ENCODE results near the gene KXD1. TPM values are rescaled to one million over a fixed set of nuclear protein-coding genes. Genes with fewer than 3 reads are reported as not detected.

Gene KXD1
- total and polyA plus RNA-seq, 4 donors = 51.3 to 117 (median 74.8) TPM

DNA sequence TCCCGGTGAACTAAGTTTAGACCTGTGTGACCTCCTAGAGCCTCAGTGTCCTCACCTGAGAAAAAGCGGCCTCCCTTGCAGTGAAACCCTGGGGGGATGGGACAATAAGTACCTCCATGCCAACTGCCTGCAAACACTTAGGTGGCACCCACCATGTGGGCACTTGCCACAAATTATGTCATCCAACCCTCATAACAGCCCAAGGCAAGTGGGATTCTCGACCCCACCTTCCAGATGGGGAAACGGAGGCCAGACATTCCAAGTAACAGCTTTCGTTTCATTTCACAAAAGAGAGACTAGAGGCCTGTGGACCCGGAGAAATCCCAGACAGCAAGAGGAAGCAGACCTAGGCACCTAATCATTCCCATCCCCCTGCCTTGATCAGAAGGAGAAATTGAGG is 37.8 kb downstream of the KXD1 start:
- WGBS, 2 donors = 73 to 79% methylated on average over 6 of the region's 6 CpGs
- Histone ChIP-seq H3K27ac (ENCODE audit: low read depth in 1 of 2, low read length in 1 of 2) (no peak overlapping the region), H3K27me3 (ENCODE audit: control insufficient read depth in 3 of 3, insufficient read depth in 3 of 3, low read length in 2 of 3) (peaks cover 0 to 20% (median 20%) of the 10 kb centered on the region in 3 donors), H3K36me3 (ENCODE audit: control insufficient read depth in 4 of 4, insufficient read depth in 4 of 4, low read length in 4 of 4) (peaks cover 0 to 7% (median 5%) of the 10 kb centered on the region in 4 donors), H3K9me3 (ENCODE audit: control insufficient read depth in 4 of 4, insufficient read depth in 3 of 4, low read length in 3 of 4) (peaks cover 0 to 1% (median 0%) of the 10 kb centered on the region in 4 donors), H3K4me3 (no peak overlapping the region), H3K9ac (ENCODE audit: insufficient read depth in 1 of 2, low read length in 2 of 2) (no peak overlapping the region), H3K4me1 (ENCODE audit: control insufficient read depth in 5 of 5, insufficient read depth in 5 of 5, low read length in 5 of 5) (peaks cover 0 to 10% (median 3%) of the 10 kb centered on the region in 5 donors)
- ATAC-seq (ENCODE audit: insufficient read depth, low FRiP score) (no peak), DNase-seq (no peak)
- TF ChIP-seq, protein P1, sequence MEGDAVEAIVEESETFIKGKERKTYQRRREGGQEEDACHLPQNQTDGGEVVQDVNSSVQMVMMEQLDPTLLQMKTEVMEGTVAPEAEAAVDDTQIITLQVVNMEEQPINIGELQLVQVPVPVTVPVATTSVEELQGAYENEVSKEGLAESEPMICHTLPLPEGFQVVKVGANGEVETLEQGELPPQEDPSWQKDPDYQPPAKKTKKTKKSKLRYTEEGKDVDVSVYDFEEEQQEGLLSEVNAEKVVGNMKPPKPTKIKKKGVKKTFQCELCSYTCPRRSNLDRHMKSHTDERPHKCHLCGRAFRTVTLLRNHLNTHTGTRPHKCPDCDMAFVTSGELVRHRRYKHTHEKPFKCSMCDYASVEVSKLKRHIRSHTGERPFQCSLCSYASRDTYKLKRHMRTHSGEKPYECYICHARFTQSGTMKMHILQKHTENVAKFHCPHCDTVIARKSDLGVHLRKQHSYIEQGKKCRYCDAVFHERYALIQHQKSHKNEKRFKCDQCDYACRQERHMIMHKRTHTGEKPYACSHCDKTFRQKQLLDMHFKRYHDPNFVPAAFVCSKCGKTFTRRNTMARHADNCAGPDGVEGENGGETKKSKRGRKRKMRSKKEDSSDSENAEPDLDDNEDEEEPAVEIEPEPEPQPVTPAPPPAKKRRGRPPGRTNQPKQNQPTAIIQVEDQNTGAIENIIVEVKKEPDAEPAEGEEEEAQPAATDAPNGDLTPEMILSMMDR (IDR thresholded peaks at IDR 0.05; ENCODE audit: control extremely low read depth, extremely low read depth) = no peak

DNA sequence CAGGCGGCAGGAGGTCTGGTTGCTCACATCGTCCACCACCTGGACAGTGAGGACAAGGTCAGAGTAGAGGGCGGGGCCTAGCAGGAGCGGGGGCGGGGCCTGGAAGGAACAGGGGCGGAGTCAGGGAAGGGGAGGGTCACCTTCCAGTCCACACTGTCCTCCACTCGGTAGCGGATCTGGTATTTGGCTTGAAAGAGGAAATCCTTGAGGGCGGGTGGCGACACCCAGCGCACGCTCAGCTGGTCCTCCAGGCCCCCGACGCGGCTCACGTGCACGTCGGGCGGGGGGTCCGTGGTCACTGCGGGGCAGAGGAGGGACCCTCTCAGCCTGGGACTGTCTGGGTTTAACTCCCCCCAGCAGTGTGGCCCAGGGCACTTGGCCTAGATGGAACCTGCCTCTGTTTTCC is 39.1 kb downstream of the KXD1 start:
- 16 to 24% methylated on average over 21 of the region's 21 CpGs for WGBS, 2 donors
- Histone ChIP-seq H3K9me3 (ENCODE audit: control insufficient read depth in 4 of 4, insufficient read depth in 3 of 4, low read length in 3 of 4) (peaks cover 0 to 1% (median 0%) of the 10 kb centered on the region in 4 donors), H3K4me1 (ENCODE audit: control insufficient read depth in 5 of 5, insufficient read depth in 5 of 5, low read length in 5 of 5) (peaks cover 0 to 10% (median 2%) of the 10 kb centered on the region in 5 donors), H3K27me3 (ENCODE audit: control insufficient read depth in 3 of 3, insufficient read depth in 3 of 3, low read length in 2 of 3) (peaks cover 0 to 20% (median 20%) of the 10 kb centered on the region in 3 donors), H3K9ac (ENCODE audit: insufficient read depth in 1 of 2, low read length in 2 of 2) (no peak overlapping the region), H3K4me3 (no peak overlapping the region), H3K36me3 (ENCODE audit: control insufficient read depth in 4 of 4, insufficient read depth in 4 of 4, low read length in 4 of 4) (peaks cover 0 to 2% (median 0%) of the 10 kb centered on the region in 4 donors), H3K27ac (ENCODE audit: low read depth in 1 of 2, low read length in 1 of 2) (no peak overlapping the region)
- ATAC-seq (ENCODE audit: insufficient read depth, low FRiP score) (no peak), DNase-seq (peak in 2 of 3 donors; percentile 40 to 49)
- TF ChIP-seq, protein P1 (IDR thresholded peaks at IDR 0.05; ENCODE audit: control extremely low read depth, extremely low read depth) = no peak

DNA sequence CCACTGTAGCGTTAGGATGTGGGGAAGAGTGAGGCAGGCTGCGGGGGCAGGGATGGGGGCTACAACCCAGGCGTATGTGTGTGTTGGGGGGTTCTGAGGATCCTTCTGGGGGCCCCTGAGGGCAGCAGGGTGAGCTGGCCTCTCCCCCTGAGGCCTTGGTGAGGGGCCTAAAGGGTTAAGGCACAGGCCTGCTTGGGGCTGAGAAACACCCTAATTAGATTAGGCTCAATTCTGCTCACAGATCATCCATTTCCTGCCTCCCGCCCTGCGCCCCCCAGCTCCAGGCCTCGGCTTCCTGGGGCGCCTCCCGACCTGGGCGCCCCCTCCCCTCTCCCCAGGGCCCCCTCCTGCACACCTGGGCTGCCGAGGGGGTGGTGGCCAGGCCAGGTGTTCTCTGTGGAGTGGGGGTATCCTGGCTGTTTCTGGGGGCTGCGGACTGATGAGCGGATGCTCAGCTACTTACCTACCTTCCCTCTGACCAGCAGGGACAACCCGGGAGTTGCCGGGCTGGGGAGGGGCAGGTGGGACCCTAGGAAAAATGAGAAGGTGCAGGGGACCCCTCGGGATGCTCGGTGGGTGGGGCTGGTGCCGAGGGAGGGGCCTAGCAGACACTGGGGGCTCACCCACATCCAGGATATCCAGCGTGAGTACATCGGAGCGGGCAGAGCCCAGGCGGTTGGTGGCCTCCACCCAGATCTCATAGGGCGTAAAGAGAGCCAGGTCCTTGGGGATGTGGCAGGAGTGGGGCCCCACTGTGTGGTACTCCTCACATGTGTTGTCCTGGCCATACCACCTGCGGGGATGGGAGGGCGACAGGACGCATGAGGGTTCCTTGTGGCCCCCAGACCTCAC is 40.4 kb downstream of the KXD1 start:
- Histone ChIP-seq H3K27me3 (ENCODE audit: control insufficient read depth in 3 of 3, insufficient read depth in 3 of 3, low read length in 2 of 3) (peaks cover 0 to 23% (median 22%) of the 10 kb centered on the region in 3 donors), H3K4me3 (no peak overlapping the region), H3K9me3 (ENCODE audit: control insufficient read depth in 4 of 4, insufficient read depth in 3 of 4, low read length in 3 of 4) (peaks cover 0 to 1% (median 0%) of the 10 kb centered on the region in 4 donors), H3K9ac (ENCODE audit: insufficient read depth in 1 of 2, low read length in 2 of 2) (no peak overlapping the region), H3K27ac (ENCODE audit: low read depth in 1 of 2, low read length in 1 of 2) (no peak overlapping the region), H3K36me3 (ENCODE audit: control insufficient read depth in 4 of 4, insufficient read depth in 4 of 4, low read length in 4 of 4) (no peaks in the 10 kb centered on the region), H3K4me1 (ENCODE audit: control insufficient read depth in 5 of 5, insufficient read depth in 5 of 5, low read length in 5 of 5) (peaks cover 0 to 10% (median 2%) of the 10 kb centered on the region in 5 donors)
- TF ChIP-seq, protein P1 (IDR thresholded peaks at IDR 0.05; ENCODE audit: control extremely low read depth, extremely low read depth) = no peak
- DNase-seq (peak in 1 of 3 donors; percentile 3), ATAC-seq (ENCODE audit: insufficient read depth, low FRiP score) (no peak)
- 50 to 53% methylated on average over 25 of the region's 25 CpGs for WGBS, 2 donors
